H9 (cell line): Measurements from ENCODE around the gene ESPNL. TPM values are rescaled to one million over a fixed set of nuclear protein-coding genes. Genes with fewer than 3 reads are reported as not detected.

Source experiments
- DNase-seq: peaks from one replicate; pipeline ENCODE4 v3.0.0-alpha.2; 2017
- H2AFZ ChIP-seq: one replicate; pipeline ENCODE4 v1.6.1; 2013; ENCODE audit warnings: mild to moderate bottlenecking, low read length, control low read depth, moderate library complexity
- H2AK5ac ChIP-seq: 2 replicates; pipeline ENCODE4 v1.6.1; 2013; ENCODE audit warnings: low read length, control low read depth, mixed read lengths; ENCODE audit not compliant: insufficient read length
- H2BK120ac ChIP-seq: one replicate; pipeline ENCODE4 v1.6.1; 2013; ENCODE audit warnings: low read depth, mild to moderate bottlenecking, low read length, control low read depth, inconsistent platforms; ENCODE audit not compliant: poor library complexity, severe bottlenecking
- H2BK12ac ChIP-seq: 2 replicates; pipeline ENCODE4 v1.6.1; 2013; ENCODE audit warnings: low read length, control low read depth, mixed read lengths, low read depth; ENCODE audit not compliant: insufficient read length
- H2BK15ac ChIP-seq: 2 replicates; pipeline ENCODE4 v1.6.1; 2013; ENCODE audit warnings: low read depth, low read length, control low read depth
- H2BK20ac ChIP-seq: one replicate; pipeline ENCODE4 v1.6.1; 2013; ENCODE audit warnings: low read depth, mild to moderate bottlenecking, low read length, control low read depth, inconsistent platforms; ENCODE audit not compliant: poor library complexity, severe bottlenecking
- H2BK5ac ChIP-seq: 2 replicates; pipeline ENCODE4 v1.6.1; 2013; ENCODE audit warnings: low read length, control low read depth, mixed read lengths; ENCODE audit not compliant: insufficient read length
- H3K14ac ChIP-seq: 2 replicates; pipeline ENCODE4 v1.6.1; 2013; ENCODE audit warnings: low read length, control low read depth; ENCODE audit not compliant: insufficient read depth
- H3K18ac ChIP-seq: 2 replicates; pipeline ENCODE4 v1.6.1; 2013; ENCODE audit warnings: low read depth, mild to moderate bottlenecking, mixed read lengths, low read length, control low read depth; ENCODE audit not compliant: insufficient read length
- H3K23ac ChIP-seq: 2 replicates; pipeline ENCODE4 v1.6.1; 2013; ENCODE audit warnings: low read length, control low read depth, mixed read lengths, low read depth; ENCODE audit not compliant: insufficient read length
- H3K23me2 ChIP-seq: 2 replicates; pipeline ENCODE4 v1.6.1; 2013; ENCODE audit warnings: low read depth, mild to moderate bottlenecking, mixed read lengths, low read length, control low read depth; ENCODE audit not compliant: insufficient read length, poor library complexity, severe bottlenecking
- H3K27ac ChIP-seq: 2 replicates; pipeline ENCODE4 v1.5.1; 2013; ENCODE audit warnings: low read length, control low read depth, mixed read lengths, low read depth; ENCODE audit not compliant: insufficient read length
- H3K27me3 ChIP-seq: 2 replicates; pipeline ENCODE4 v1.6.1; 2013; ENCODE audit warnings: low read length, control low read depth, inconsistent platforms; ENCODE audit not compliant: insufficient read depth
- H3K4ac ChIP-seq: 2 replicates; pipeline ENCODE4 v1.6.1; 2013; ENCODE audit warnings: low read depth, mild to moderate bottlenecking, control low read depth, inconsistent platforms, low read length, moderate library complexity
- H3K4me1 ChIP-seq: 2 replicates; pipeline ENCODE4 v1.6.1; 2013; ENCODE audit warnings: low read length, control low read depth, inconsistent platforms; ENCODE audit not compliant: insufficient read depth
- H3K4me2 ChIP-seq: 2 replicates; pipeline ENCODE4 v1.6.1; 2013; ENCODE audit warnings: low read length, control low read depth, mixed read lengths; ENCODE audit not compliant: insufficient read length, insufficient read depth
- H3K56ac ChIP-seq: 2 replicates; pipeline ENCODE4 v1.6.1; 2013; ENCODE audit warnings: low read depth, mild to moderate bottlenecking, mixed read lengths, low read length, control low read depth; ENCODE audit not compliant: insufficient read length
- H3K79me1 ChIP-seq: 2 replicates; pipeline ENCODE4 v1.6.1; 2013; ENCODE audit warnings: low read depth, mild to moderate bottlenecking, moderate library complexity, low read length, control low read depth, inconsistent platforms; ENCODE audit not compliant: insufficient read depth, poor library complexity, severe bottlenecking
- H3K79me2 ChIP-seq: 2 replicates; pipeline ENCODE4 v1.6.1; 2013; ENCODE audit warnings: low read length, control low read depth, inconsistent platforms; ENCODE audit not compliant: insufficient read depth
- H3K9ac ChIP-seq: 2 replicates; pipeline ENCODE4 v1.6.1; 2013; ENCODE audit warnings: low read length, control low read depth, mixed read lengths; ENCODE audit not compliant: insufficient read length; ENCODE audit errors: extremely low read depth
- H3K9me3 ChIP-seq: one replicate; pipeline ENCODE4 v1.6.1; 2013; ENCODE audit warnings: low read depth, low read length, inconsistent platforms; ENCODE audit not compliant: control insufficient read depth
- H3T11ph ChIP-seq: one replicate; pipeline ENCODE4 v1.6.1; 2013; ENCODE audit warnings: mild to moderate bottlenecking, low read length, control low read depth, inconsistent platforms
- H4K20me1 ChIP-seq: one replicate; pipeline ENCODE4 v1.6.1; 2013; ENCODE audit not compliant: control insufficient read depth, insufficient read length, insufficient read depth
- H4K5ac ChIP-seq: 2 replicates; pipeline ENCODE4 v1.6.1; 2013; ENCODE audit warnings: low read depth, mild to moderate bottlenecking, mixed read lengths, low read length, control low read depth; ENCODE audit not compliant: insufficient read length
- H4K8ac ChIP-seq: replicated peaks from 2 replicates; pipeline ENCODE4 v1.6.1; 2013; ENCODE audit warnings: low read length, control low read depth, mixed read lengths, low read depth; ENCODE audit not compliant: insufficient read length
- H4K91ac ChIP-seq: 2 replicates; pipeline ENCODE4 v1.6.1; 2013; ENCODE audit warnings: low read depth, mild to moderate bottlenecking, moderate library complexity, mixed read lengths, low read length, control low read depth; ENCODE audit not compliant: insufficient read length
- H3K27ac Mint-ChIP-seq, 3 experiments: 2 replicates in 2 of 3; 3 replicates in 1 of 3; pipeline ENCODE4 v1.8.0; 2020 to 2021; ENCODE audit warnings: mixed read lengths in 3 of 3, mild to moderate bottlenecking in 1 of 3, moderate library complexity in 1 of 3
- H3K27me3 Mint-ChIP-seq: 2 replicates; pipeline ENCODE4 v1.8.0; 2021; ENCODE audit warnings: low read depth, mild to moderate bottlenecking, moderate library complexity, mixed read lengths
- H3K36me3 Mint-ChIP-seq, 3 experiments: 2 replicates in 2 of 3; 3 replicates in 1 of 3; pipeline ENCODE4 v1.8.0; 2020 to 2021; ENCODE audit warnings: low read depth in 3 of 3, mixed read lengths in 3 of 3; ENCODE audit not compliant: insufficient read depth in 1 of 3
- H3K4me1 Mint-ChIP-seq, 2 experiments: 2 replicates each; pipeline ENCODE4 v1.8.0; 2020; ENCODE audit warnings: mixed read lengths in 2 of 2
- H3K4me3 Mint-ChIP-seq, 2 experiments: 2 replicates in 1 of 2; 3 replicates in 1 of 2; pipeline ENCODE4 v1.8.0; 2020 to 2021; ENCODE audit warnings: mild to moderate bottlenecking in 2 of 2, mixed read lengths in 2 of 2, moderate library complexity in 1 of 2
- H3K9me3 Mint-ChIP-seq, 2 experiments: 2 replicates in 1 of 2; 3 replicates in 1 of 2; pipeline ENCODE4 v1.8.0; 2020; ENCODE audit warnings: mild to moderate bottlenecking in 2 of 2, mixed read lengths in 2 of 2, moderate library complexity in 1 of 2
- CTCF ChIP-seq: fragments of 200-600 bp; sonication (generic); conservative IDR thresholded peaks from 3 replicates; pipeline ENCODE4 v1.8.0; 2021; ENCODE audit warnings: antibody characterized with exemption, mild to moderate bottlenecking
- WGBS: extraction: QIAGEN DNeasy Blood & Tissue Kit; methylation state at CpG from one replicate; pipeline ENCODE4 v1.1.7; 2013; ENCODE audit warnings: missing lambda C conversion rate, low lambda C conversion rate, mixed read lengths; ENCODE audit not compliant: insufficient read length; ENCODE audit errors: extremely low coverage; 5-methylcytosine and 5-hydroxymethylcytosine counted together
- total RNA-seq: library from RNA; stranded (reverse); gene quantifications from 2 replicates; pipeline ENCODE4 v1.2.1, GENCODE V29; 2021

ESPNL gene
- total RNA-seq, 1 experiment from 2014 or later, result 0.17 TPM

- Histone ChIP-seq H2BK20ac (no peak overlapping the region), H3K14ac (no peak overlapping the region), H3K4me1 (no peaks in the 10 kb centered on the region; the same call in 1 of the 2 replicates), H2AK5ac (no peak overlapping the region), H4K20me1 (no peaks in the 10 kb centered on the region), H3K18ac (no peak overlapping the region), H4K5ac (no peak overlapping the region), H4K91ac (no peak overlapping the region), H3K9ac (no peak overlapping the region), H2BK120ac (no peak overlapping the region), H3K9me3 (no peaks in the 10 kb centered on the region), H3K56ac (no peak overlapping the region), H3T11ph (no peak overlapping the region), H3K79me2 (no peaks in the 10 kb centered on the region), H3K23ac (no peak overlapping the region), H3K27ac (no peak overlapping the region), H2BK5ac (no peak overlapping the region), H3K4ac (no peak overlapping the region), H2BK12ac (no peak overlapping the region), H3K4me2 (no peak overlapping the region), H2AFZ (no peak overlapping the region), H4K8ac (no peak overlapping the region), H3K27me3 (no peaks in the 10 kb centered on the region), H3K23me2 (no peaks in the 10 kb centered on the region), H2BK15ac (no peak overlapping the region), H3K79me1 (no peaks in the 10 kb centered on the region)
- peaks cover 15% of the 10 kb centered on the region in 2 experiments for H3K9me3 Mint-ChIP-seq
- no CpG with 5 or more reads among the region's 19 CpGs for WGBS
- H3K4me1 Mint-ChIP-seq, result peaks cover 19 to 26% of the 10 kb centered on the region in 2 experiments
- no peak overlapping the region; a peak in 1 of 5 replicates for H3K4me3 Mint-ChIP-seq
- no peaks in the 10 kb centered on the region; the same call in 1 of the 2 replicates for H3K27me3 Mint-ChIP-seq
- H3K36me3 Mint-ChIP-seq, result peaks cover 0 to 9% (median 0%) of the 10 kb centered on the region in 3 experiments; a peak in 2 of 7 replicates
- DNase-seq, result peak; percentile 72
- H3K27ac Mint-ChIP-seq, result peak overlapping the region in 1 of 3 experiments; percentile 91; a peak in 1 of 7 replicates
- TF ChIP-seq CTCF, result no peak
These were observed 8.5 kb downstream of the ESPNL start for GRCh38 chr2:238108423-238109183.
